ENCODE measurements around the gene GART.

The GART gene

DNA sequence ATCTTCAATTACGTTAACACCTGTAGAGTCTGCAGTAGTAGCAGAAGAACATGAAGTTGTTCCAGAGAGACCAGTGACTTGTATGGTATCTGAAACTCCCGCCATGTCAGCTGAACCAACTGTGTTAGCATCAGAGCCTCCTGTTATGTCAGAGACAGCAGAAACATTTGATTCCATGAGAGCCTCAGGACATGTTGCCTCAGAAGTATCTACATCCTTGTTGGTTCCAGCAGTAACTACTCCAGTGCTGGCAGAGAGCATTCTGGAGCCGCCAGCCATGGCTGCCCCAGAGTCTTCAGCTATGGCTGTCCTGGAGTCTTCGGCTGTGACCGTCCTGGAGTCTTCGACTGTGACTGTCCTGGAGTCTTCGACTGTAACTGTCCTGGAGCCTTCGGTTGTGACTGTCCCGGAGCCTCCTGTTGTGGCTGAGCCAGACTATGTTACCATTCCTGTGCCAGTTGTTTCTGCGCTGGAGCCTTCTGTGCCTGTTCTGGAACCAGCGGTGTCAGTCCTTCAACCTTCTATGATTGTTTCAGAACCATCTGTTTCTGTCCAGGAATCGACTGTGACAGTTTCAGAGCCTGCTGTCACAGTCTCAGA is 11.2 kb upstream of the GART start:
- no peak for DNase-seq (ENCODE audit: low spot score)

DNA sequence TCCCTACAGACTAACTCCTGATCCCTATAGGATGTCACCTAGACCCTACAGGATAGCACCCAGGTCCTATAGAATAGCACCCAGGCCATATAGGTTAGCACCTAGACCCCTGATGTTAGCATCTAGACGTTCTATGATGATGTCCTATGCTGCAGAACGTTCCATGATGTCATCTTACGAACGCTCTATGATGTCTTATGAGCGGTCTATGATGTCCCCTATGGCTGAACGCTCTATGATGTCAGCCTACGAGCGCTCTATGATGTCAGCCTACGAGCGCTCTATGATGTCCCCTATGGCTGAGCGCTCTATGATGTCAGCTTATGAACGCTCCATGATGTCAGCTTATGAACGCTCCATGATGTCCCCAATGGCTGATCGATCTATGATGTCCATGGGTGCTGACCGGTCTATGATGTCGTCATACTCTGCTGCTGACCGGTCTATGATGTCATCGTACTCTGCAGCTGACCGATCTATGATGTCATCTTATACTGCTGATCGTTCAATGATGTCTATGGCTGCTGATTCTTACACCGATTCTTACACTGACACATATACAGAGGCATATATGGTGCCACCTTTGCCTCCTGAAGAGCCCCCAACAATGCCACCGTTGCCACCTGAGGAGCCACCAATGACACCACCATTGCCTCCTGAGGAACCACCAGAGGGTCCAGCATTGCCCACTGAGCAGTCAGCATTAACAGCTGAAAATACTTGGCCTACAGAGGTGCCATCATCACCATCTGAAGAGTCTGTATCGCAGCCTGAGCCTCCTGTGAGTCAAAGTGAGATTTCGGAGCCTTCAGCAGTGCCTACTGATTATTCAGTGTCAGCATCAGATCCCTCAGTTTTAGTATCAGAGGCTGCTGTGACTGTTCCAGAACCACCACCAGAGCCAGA is 10.4 kb upstream of the GART start:
- DNase-seq (ENCODE audit: low spot score): peak; percentile 33

DNA sequence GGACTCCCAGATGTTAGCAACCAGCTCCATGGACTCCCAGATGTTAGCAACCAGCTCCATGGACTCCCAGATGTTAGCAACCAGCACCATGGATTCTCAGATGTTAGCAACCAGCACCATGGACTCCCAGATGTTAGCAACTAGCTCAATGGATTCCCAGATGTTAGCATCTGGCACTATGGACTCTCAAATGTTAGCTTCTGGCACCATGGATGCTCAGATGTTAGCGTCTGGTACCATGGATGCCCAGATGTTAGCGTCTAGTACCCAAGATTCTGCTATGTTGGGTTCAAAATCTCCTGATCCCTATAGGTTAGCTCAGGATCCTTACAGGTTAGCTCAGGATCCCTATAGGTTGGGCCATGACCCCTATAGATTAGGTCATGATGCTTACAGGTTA is 9.7 kb upstream of the GART start:
- DNase-seq (ENCODE audit: low spot score): no peak

DNA sequence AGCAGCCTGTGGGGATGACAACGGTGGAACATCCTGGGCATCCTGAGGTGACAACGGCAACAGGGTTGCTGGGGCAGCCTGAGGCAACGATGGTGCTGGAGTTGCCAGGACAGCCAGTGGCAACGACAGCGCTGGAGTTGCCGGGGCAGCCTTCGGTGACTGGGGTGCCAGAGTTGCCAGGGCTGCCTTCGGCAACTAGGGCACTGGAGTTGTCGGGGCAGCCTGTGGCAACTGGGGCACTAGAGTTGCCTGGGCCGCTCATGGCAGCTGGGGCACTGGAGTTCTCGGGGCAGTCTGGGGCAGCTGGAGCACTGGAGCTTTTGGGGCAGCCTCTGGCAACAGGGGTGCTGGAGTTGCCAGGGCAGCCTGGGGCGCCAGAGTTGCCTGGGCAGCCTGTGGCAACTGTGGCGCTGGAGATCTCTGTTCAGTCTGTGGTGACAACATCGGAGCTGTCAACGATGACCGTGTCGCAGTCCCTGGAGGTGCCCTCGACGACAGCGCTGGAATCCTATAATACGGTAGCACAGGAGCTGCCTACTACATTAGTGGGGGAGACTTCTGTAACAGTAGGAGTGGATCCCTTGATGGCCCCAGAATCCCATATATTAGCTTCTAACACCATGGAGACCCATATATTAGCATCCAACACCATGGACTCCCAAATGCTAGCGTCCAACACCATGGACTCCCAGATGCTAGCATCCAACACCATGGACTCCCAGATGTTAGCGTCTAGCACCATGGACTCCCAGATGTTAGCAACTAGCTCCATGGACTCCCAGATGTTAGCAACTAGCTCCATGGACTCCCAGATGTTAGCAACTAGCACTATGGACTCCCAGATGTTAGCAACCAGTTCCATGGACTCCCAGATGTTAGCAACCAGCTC is 9.1 kb upstream of the GART start:
- no peak for DNase-seq (ENCODE audit: low spot score)

DNA sequence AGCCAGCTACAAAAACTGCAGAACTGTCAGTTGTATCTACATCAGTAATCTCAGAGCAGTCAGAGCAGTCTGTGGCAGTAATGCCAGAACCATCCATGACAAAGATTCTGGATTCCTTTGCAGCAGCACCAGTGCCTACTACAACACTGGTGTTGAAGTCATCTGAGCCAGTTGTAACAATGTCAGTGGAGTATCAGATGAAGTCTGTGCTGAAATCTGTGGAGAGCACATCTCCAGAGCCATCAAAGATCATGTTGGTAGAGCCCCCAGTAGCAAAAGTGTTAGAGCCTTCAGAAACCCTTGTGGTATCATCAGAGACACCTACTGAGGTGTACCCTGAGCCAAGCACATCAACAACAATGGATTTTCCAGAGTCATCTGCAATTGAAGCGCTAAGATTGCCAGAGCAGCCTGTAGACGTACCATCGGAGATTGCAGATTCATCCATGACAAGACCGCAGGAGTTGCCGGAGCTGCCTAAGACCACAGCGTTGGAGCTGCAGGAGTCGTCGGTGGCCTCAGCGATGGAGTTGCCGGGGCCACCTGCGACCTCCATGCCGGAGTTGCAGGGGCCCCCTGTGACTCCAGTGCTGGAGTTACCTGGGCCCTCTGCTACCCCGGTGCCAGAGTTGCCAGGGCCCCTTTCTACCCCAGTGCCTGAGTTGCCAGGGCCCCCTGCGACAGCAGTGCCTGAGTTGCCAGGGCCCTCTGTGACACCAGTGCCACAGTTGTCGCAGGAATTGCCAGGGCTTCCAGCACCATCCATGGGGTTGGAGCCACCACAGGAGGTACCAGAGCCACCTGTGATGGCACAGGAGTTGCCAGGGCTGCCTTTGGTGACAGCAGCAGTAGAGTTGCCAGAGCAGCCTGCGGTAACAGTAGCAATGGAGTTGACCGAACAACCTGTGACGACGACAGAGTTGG is 8.2 kb upstream of the GART start:
- DNase-seq (ENCODE audit: low spot score): no peak

DNA sequence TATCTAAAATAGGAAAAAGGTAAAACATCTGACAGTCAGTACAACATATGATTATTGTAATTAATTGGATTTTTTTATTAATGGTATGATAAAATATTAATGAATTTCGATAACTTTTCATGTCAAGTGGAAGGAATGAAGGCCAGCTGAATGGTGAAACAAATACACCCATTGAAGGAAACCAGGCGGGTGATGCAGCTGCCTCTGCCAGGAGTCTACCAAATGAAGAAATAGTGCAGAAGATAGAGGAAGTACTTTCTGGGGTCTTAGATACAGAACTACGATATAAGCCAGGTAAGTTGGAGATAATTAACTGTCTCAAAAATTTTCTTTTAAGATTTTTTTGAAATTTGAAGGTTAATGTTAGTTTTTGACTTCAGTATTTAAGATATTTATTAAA is 4.2 kb upstream of the GART start:
- no peak for DNase-seq (ENCODE audit: low spot score)

DNA sequence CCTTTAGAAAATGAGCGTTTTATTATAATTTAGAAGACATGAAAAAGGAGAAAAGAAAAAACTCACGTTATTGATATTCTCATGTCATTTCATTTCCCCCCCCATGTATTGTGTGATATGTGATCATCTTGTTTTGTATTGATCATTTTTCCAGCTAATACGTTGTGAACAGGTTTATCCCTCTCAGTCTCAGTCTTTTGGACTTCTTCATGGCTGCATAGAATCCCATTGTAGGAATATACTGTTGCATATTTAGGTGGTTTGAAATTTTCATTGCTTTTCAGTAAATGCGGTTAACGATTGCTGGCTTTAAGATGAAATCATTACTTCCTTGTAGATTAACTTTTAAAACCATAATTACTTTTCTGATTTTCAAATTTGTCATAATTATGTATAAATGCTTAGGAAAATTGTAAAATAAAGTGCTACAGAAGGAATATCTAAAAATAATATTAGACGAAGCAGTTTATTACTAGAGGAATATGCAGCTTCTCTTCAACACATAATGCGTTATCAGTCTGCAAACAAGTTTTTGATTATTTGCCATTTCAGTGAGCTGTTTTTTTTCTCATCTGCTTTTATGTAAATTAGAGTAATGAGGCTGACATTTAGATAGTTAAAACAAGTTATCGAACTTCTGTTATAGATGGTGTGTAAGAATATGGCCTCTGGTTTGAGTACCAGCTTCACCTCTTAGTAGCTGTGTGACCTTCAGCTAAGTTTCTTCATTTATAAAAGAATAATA is 2.7 kb upstream of the GART start:
- no peak for DNase-seq (ENCODE audit: low spot score)

DNA sequence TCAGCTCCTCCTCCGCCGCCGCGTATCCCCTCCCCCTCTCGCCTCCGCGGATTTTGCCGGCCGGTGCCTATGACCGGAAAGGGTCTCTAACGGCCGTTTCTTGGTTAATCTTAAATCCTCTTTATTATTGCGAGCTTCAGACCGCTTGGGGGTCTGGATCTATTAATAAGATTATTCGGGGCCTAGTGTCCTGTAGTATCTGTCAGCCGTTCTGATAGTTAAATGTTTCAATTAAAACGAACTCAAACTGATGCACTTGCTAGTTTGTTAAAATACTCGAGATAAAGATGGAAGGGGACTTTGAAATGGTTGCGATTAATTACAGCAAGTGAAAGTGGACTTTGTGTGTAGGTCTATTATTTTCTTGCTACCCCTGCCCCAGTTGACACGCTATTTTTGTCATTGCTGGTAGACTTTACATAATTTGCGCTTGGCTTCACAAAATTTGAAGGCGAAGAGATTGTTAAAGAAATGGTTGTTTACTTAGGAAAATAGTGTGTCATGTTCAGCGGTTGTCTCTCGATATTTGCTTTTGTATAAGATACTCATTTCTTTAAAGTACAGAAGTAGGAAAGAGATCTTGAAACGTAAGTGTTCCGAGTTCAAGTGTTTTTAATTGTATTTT is 1.7 kb upstream of the GART start:
- DNase-seq (ENCODE audit: low spot score): peak; percentile 56

DNA sequence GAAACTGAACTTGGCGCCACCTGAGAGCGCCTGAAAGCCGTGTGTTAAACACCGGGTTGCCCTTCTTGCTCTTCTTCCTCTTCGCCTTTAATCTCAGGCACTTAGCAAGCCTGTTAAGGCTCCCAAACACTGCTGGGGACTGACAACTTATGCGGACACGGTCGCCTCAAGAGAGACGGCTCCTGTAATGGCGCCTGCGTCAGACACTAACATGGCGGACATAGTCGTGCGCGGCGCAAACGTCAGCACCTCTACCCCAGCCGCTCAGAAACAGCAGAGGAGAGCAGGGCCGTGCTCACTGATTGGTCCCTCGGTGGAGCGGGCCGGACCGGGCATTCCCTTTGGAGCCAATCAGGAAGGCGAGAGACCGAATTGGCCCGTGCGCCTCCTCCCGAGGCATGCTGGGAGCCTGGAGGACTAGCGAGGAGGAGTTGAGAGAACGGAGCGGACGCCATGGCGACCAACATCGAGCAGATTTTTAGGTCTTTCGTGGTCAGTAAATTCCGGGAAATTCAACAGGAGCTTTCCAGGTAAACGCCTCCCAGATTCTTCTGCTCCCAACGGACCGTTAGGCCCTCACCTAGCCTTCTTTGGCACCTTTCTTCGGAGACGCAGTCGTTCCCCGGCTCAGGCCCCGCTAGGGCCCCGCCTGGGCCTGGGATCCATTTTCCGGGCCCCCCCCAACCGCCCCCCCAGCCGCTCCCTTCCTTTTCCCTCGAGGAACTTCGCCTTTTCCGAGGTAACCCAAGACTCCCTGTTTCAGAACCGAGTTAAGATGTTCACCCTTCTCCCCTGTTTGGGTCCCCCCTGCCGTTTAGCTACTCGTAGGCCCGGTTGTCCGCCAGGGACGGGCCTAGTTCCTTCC is 955 bp upstream of the GART start, which contains the start of gene SON:
TSS of gene SON (plus strand) at position 399 of the 865 bp plus-strand sequence. CDS start at position 454, 55 bp downstream.
- peak; percentile 99 for DNase-seq (ENCODE audit: low spot score)

DNA sequence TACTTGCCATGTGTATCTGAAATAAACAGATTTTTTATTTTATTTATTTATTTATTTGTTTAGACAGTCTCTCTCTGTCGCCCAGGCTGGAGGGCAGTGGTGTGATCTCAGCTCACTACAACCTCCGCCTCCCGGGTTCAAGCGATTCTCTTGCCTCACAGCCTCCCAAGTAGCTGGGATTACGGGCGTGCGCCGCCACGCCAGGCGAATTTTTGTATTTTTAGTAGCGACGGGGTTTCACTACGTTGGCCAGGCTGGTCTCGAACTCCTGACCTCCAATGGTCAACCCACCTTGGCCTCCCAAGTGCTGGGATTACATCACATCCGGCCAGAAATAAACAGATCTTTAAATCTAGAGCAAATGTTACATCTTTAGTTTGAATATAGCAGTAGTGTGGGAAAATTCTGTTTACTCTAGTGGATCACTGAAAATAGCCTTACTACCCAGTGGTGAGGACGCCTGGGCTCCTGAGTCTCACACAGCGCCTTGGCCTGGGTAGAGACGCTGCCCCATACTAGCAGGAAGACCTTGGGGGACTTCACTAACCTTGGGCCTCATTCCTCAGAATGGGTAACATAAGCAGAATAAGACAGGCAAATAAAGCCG is 709 bp downstream of the GART start:
- DNase-seq (ENCODE audit: low spot score): peak; percentile 65

DNA sequence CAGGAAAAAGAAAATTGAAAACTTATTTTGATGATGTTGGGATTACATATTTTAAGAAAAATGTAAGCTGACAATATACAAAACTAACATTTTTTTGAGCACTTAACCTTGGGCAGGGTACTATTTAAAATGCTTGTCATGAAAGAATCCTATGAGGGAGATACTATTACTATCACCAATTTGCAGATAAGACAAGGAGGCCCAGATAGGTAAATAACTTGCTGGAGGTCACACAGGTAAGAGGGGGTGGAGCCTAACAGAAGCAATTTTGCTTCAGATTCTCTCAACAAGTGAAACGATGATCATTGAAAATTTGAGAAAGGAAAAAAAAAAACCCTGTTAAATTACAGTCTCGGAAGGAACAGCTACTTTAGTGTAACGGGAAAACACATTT is 1.2 kb downstream of the GART start:
- DNase-seq (ENCODE audit: low spot score): peak; percentile 32

DNA sequence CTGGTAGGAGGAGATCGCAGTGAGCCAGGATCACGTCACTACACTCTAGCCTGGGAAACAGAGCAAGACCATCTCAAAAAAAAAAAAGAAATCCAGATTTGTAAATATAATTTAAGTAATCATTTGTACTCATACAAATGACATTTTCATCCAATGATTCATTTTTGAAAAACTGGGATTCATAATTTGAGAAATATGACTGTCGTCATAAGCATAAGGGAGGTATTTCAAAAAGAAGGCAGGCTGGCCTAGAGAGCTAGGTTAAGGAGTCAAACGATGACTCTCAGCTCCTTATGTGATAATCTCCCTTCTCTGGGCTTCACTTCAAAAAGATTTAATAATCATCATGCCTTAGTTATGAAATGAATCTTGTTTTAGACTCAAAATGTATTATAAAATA is 2.3 kb downstream of the GART start:
- DNase-seq (ENCODE audit: low spot score): no peak

DNA sequence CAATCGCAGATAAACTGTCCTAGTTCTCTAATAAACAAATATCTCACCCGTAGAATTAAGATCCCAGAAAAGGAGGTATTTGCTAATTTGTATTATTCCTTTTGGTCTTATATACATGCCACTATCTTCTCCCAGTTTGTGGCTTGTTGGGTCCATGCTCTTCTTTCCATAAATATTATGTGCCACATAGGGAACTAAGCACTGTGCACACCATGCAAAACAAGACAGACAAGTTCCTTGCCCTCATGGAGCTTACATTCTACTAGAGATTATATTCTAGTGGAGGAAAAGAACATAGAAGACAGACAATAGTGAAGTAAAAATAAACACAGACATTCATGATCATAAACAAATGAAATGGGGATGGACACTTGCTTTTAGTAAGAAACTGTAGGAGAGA is 4.7 kb downstream of the GART start:
- no peak for DNase-seq (ENCODE audit: low spot score)

DNA sequence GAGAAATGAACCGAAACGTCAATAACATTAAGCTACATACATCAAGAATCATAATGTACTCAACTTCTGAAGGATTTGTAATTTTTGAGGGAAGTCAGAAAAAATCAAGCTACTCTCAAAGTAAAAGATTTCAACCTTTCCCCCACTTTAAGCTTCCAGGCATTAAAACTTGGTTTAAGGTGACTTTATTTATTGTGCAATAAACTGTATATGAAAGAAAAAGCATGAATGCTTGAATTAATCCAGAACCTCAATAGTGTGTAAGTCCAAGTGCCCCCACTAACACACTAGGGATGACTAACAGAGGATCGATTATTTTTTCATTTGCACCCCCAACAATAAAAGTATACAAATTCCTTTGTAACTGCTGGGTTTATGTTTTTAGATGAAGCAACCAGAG is 10.9 kb downstream of the GART start:
- no peak for DNase-seq (ENCODE audit: low spot score)

DNA sequence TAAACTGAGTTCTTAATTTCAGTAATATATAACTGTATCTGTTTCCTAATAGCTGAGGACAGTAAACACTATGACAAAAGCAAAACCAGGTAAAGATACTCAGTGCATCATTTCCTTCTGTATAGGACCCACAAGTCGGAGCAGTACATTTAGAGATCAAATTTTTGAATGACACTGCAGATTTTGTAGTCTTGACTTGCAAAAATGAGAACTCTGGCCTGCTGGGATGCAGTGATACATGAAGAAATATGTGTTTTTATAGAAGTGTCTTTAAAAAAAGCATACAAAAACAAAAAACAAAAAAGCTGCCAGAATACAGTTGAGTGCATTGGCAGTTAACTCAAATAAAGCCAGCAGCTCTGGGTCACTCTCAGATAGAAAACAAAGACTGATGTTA is 19.0 kb downstream of the GART start:
- DNase-seq (ENCODE audit: low spot score): no peak

DNA sequence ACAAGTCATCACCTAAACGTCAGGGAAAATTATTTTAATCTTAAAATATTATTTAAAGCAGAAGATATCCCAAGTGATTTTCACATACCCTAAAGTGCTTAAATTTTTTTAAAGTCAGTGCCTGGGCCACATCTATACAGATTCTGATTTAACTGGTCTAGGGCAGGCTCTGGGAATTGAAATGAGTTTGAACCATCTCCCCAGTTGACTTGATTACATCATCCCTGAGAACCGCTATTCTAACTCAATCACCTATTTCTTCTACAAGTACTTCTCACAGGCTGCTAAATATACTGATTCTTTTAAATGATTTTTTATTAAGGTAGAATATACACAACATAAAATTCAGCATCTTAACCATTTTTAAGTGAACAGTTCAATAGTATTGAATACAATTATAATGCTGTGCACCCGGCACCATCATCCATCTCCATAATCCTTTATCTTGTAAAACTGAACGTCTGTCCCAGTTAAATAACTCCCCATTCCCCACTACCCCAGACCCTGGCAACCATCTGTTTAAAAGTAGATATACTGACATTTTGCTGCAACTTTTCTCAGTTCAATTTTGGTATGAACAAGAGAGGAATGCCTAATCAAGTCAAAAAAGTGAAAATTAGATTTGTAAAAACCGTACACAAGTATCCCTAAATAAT is 19.5 kb downstream of the GART start:
- DNase-seq (ENCODE audit: low spot score): no peak

DNA sequence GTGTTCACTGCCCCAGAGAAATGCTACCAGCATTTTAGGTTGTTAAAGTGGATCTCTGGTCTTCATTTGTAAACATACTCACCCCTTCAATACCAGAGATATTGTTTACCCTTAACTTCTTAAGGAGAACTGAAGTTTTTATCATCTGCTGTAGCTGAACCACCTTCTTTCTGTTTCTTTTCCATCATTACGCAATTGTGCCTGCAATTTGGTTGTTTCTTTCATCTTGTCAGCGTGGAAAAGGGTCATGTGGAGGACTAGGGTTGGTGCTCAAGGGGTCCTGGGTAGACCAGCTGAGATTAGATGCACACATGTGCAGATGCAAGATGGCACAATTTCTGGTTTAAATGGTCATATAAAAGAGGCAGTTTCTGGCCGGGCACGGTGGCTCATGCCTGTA is 23.0 kb downstream of the GART start:
- DNase-seq (ENCODE audit: low spot score): no peak

DNA sequence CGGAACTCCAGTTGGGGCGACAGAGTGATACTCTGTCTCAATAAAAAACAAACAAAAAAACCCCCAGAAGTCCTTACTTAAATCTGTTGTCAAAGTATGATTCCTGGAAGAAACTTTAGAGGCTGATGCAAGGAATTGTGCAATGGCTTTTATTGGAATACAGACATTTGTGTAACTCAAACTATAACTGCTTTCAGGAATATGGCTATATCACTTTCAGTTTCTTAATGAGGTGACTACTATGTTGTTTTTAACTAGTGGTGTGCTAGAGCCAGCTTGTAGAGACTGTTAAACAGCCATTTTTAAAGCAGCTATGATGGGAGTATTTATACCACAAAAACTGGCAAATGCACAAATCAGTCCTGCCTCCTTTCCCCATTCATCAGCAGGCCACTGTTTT is 27.7 kb downstream of the GART start:
- DNase-seq (ENCODE audit: low spot score): no peak
